H1 (cell line): ENCODE data around the gene SLC25A26. TPM values are rescaled to one million over a fixed set of nuclear protein-coding genes. Genes with fewer than 3 reads are reported as not detected.

ENCODE experiments used
- BCL11A ChIP-seq, 2 experiments: IDR thresholded peaks; one replicate each; pipeline ENCODE4 v1.6.1; 2011; ENCODE audit warnings: low read depth in 2 of 2, low read length in 2 of 2, mild to moderate bottlenecking in 2 of 2
- CBX8 ChIP-seq: fragments of 300-800, 300-1000 bp; sonication (generic); IDR thresholded peaks from 2 replicates; pipeline ENCODE4 v1.7.1; 2016; ENCODE audit warnings: low read depth, low read length, borderline replicate concordance
- CHD1 ChIP-seq: IDR thresholded peaks from 2 replicates; pipeline ENCODE4 v1.6.1; 2012; ENCODE audit warnings: low read depth, low read length, improper control_type of control experiment
- CHD2 ChIP-seq: IDR thresholded peaks from 2 replicates; pipeline ENCODE4 v1.6.1; 2012; ENCODE audit warnings: low read length, improper control_type of control experiment
- CTBP2 ChIP-seq: IDR thresholded peaks from 2 replicates; pipeline ENCODE4 v1.7.0; 2011; ENCODE audit warnings: borderline replicate concordance, mild to moderate bottlenecking, moderate library complexity, mixed read lengths, low read length; ENCODE audit not compliant: insufficient read depth, insufficient read length
- GTF2F1 ChIP-seq: IDR thresholded peaks from 2 replicates; pipeline ENCODE4 v1.6.1; 2012; ENCODE audit warnings: low read depth, low read length, improper control_type of control experiment, borderline replicate concordance
- JUN ChIP-seq: IDR thresholded peaks from 2 replicates; pipeline ENCODE4 v1.6.1; 2011; ENCODE audit warnings: low read depth, mild to moderate bottlenecking, improper control_type of control experiment, low read length
- JUND ChIP-seq: IDR thresholded peaks from 2 replicates; pipeline ENCODE4 v1.6.1; 2011; ENCODE audit warnings: mild to moderate bottlenecking, improper control_type of control experiment, low read length
- NRF1 ChIP-seq: IDR thresholded peaks from 2 replicates; pipeline ENCODE4 v1.6.1; 2011; ENCODE audit warnings: mild to moderate bottlenecking, low read depth, low read length, improper control_type of control experiment
- PHF8 ChIP-seq: fragments of 200-600 bp; sonication (generic); conservative IDR thresholded peaks from 2 replicates; pipeline ENCODE4 v1.7.1; 2012; ENCODE audit warnings: low read depth, mild to moderate bottlenecking, inconsistent platforms, low read length, moderate library complexity
- POU5F1 ChIP-seq: IDR thresholded peaks from 2 replicates; pipeline ENCODE4 v1.6.1; 2011; ENCODE audit warnings: low read depth, mild to moderate bottlenecking, low read length, moderate library complexity
- RAD21 ChIP-seq, 2 experiments: IDR thresholded peaks in 1 of 2; conservative IDR thresholded peaks in 1 of 2; 2 replicates each; pipeline ENCODE4 v1.6.1; 2011; ENCODE audit warnings: low read depth in 2 of 2, low read length in 2 of 2, improper control_type of control experiment in 1 of 2, inconsistent platforms in 1 of 2, mild to moderate bottlenecking in 1 of 2, moderate library complexity in 1 of 2
- RBBP5 ChIP-seq: IDR thresholded peaks from 2 replicates; pipeline ENCODE4 v1.7.1; 2012; ENCODE audit warnings: low read depth, mild to moderate bottlenecking, inconsistent platforms, low read length, moderate library complexity, borderline replicate concordance
- SIN3A ChIP-seq, 2 experiments: IDR thresholded peaks in 1 of 2; conservative IDR thresholded peaks in 1 of 2; 2 replicates each; pipeline ENCODE4 v1.6.1; 2011 to 2012; ENCODE audit warnings: low read length in 2 of 2, improper control_type of control experiment in 1 of 2, low read depth in 1 of 2, mild to moderate bottlenecking in 1 of 2
- SIX5 ChIP-seq: IDR thresholded peaks from 2 replicates; pipeline ENCODE4 v1.6.1; 2011; ENCODE audit warnings: mild to moderate bottlenecking, low read depth, low read length
- SP1 ChIP-seq: IDR thresholded peaks from 2 replicates; pipeline ENCODE4 v1.6.1; 2011; ENCODE audit warnings: low read depth, low read length
- SRF ChIP-seq: IDR thresholded peaks from 2 replicates; pipeline ENCODE4 v1.6.1; 2011; ENCODE audit warnings: mild to moderate bottlenecking, low read depth, low read length, moderate library complexity
- SUZ12 ChIP-seq: fragments of 200-600 bp; sonication (generic); IDR thresholded peaks from 2 replicates; pipeline ENCODE4 v1.6.1; 2012; ENCODE audit warnings: mild to moderate bottlenecking, inconsistent platforms, low read length, moderate library complexity, mixed read lengths
- TAF1 ChIP-seq: IDR thresholded peaks from 2 replicates; pipeline ENCODE4 v1.6.1; 2011; ENCODE audit warnings: mild to moderate bottlenecking, low read depth, low read length
- TAF7 ChIP-seq: optimal IDR thresholded peaks from 2 replicates; pipeline ENCODE3; 2011; ENCODE audit warnings: low read depth, mild to moderate bottlenecking, inconsistent platforms, low read length, moderate library complexity, borderline replicate concordance
- ZNF274 ChIP-seq: IDR thresholded peaks from 2 replicates; pipeline ENCODE4 v1.7.0; 2012; ENCODE audit warnings: low read length, borderline replicate concordance; ENCODE audit errors: extremely low read depth
- polyA plus RNA-seq, 7 experiments: library from polyadenylated mRNA; depleted of rRNA in 3 of 7; stranded (reverse) in 5 of 7; unstranded in 2 of 7; fragments of >200 nt in 5 of 7; fragments of 200-250 nt in 2 of 7; gene quantifications; 1 replicate in 5 of 7; 2 replicates in 1 of 7; 4 replicates in 1 of 7; pipeline versions ENCODE4 v1.2.1 to v1.2.3, GENCODE V29; 2011 to 2013; ENCODE audit warnings: missing spikeins in 2 of 7, mixed read lengths in 2 of 7
- total RNA-seq: library from RNA; stranded (reverse); fragmentation: NEBNext Ultra II Directional; extraction: Animal tissue kit (Norgen Biotek cat#: 25700); gene quantifications from 2 replicates; pipeline ENCODE4 v1.2.1, GENCODE V29; 2021
- TF ChIP-seq, protein P1 (sequence below), 3 experiments: IDR thresholded peaks; 1 replicate in 2 of 3; 2 replicates in 1 of 3; pipeline versions ENCODE4 v1.5.1 to v1.6.1; 2011; ENCODE audit warnings: low read length in 3 of 3, mild to moderate bottlenecking in 3 of 3, inconsistent platforms in 2 of 3, low read depth in 1 of 3, moderate library complexity in 1 of 3; ENCODE audit not compliant: insufficient read depth in 1 of 3; ENCODE audit errors: control extremely low read depth in 1 of 3

Gene SLC25A26
- total and polyA plus RNA-seq, 2 of the 8 experiments (the other 6 are each of a cell fraction or from before 2014, with no cell fraction given) = 30.0 to 37.0 TPM

DNA sequence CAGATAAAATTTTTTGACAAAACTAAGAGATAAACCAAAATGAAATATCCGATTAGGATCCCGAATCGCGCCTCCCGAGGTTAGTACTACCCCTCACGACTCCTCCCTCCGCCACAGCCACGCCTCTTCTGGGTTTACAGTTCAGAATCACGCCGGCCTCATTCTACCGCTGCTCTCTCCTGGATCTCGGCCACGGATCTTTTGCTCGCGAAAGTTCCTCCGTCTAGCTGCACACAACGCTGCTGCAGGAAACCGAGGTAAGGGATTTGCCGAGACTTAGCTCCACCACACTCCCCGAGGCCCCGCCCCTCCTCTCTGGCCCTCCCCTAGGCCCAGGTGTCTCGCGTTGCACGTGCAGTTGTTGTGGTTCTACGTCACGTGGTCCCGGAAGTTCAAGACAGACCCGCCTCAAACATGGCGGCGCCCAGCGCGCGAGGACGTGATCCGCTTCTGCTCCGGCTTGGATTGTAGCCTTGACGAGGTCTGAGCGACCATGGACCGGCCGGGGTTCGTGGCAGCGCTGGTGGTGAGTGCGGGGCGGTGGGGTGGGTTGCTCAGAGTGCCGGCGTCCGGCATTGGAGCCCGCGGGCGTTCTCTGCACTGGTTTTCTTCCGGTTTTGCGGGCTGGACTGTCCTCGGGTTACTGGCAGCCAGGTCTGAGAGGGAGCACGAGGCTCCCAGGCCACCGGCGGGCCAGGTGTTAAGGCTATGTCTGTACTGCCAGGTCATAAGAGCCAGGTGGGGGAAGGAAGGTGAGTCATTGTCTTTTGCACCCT is at the start of gene SLC25A26 (continued):
- no peak for TF ChIP-seq GTF2F1
- no peak for TF ChIP-seq ZNF274
- peak; percentile 90 to 97; a peak in 3 of 4 replicates for TF ChIP-seq SIN3A (conservative IDR thresholded peaks at IDR 0.05 in 1 of 2, IDR thresholded peaks at IDR 0.05 in 1 of 2; ENCODE audit: low read depth in 1 of 2, low read length in 2 of 2)
- TF ChIP-seq TAF1 = peak; percentile 94
- no peak for TF ChIP-seq POU5F1
- no peak for TF ChIP-seq SRF
- TF ChIP-seq SUZ12 = no peak
- TF ChIP-seq CHD1 = no peak
- no peak for TF ChIP-seq SIX5
- TF ChIP-seq JUND = 0 out of 2 replicates have a peak, but pooled peaks have one; percentile 30
- peak; percentile 85 for TF ChIP-seq RBBP5
- TF ChIP-seq CTBP2 = no peak
- TF ChIP-seq PHF8 = peak; percentile 93
- no peak for TF ChIP-seq BCL11A (IDR thresholded peaks at IDR 0.05; ENCODE audit: low read depth in 2 of 2, low read length in 2 of 2)
- no peak for TF ChIP-seq CBX8
- no peak for TF ChIP-seq SP1
- no peak for TF ChIP-seq RAD21 (IDR thresholded peaks at IDR 0.05 in 1 of 2, conservative IDR thresholded peaks at IDR 0.05 in 1 of 2; ENCODE audit: low read depth in 2 of 2, low read length in 2 of 2)
- TF ChIP-seq, protein P1, sequence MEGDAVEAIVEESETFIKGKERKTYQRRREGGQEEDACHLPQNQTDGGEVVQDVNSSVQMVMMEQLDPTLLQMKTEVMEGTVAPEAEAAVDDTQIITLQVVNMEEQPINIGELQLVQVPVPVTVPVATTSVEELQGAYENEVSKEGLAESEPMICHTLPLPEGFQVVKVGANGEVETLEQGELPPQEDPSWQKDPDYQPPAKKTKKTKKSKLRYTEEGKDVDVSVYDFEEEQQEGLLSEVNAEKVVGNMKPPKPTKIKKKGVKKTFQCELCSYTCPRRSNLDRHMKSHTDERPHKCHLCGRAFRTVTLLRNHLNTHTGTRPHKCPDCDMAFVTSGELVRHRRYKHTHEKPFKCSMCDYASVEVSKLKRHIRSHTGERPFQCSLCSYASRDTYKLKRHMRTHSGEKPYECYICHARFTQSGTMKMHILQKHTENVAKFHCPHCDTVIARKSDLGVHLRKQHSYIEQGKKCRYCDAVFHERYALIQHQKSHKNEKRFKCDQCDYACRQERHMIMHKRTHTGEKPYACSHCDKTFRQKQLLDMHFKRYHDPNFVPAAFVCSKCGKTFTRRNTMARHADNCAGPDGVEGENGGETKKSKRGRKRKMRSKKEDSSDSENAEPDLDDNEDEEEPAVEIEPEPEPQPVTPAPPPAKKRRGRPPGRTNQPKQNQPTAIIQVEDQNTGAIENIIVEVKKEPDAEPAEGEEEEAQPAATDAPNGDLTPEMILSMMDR (IDR thresholded peaks at IDR 0.05; ENCODE audit: control extremely low read depth in 1 of 3, insufficient read depth in 1 of 3, low read depth in 1 of 3, low read length in 3 of 3) = no peak
- peak; percentile 86 for TF ChIP-seq TAF7
- peak; percentile 96 for TF ChIP-seq CHD2
- TF ChIP-seq JUN = no peak
- TF ChIP-seq NRF1 = no peak
